MV-4-11 (cell line): ENCODE measurements around the gene TIMP2.
"Not testable (repeated sequence)": the region's sequence is repeated elsewhere in the genome, so short reads cannot be mapped to it uniquely, and the experiment has no call there.

Experiments
- DNase-seq: peaks from one replicate; lab custom pipeline; 2025; lab: John Stamatoyannopoulos, UW

Gene TIMP2

DNA sequence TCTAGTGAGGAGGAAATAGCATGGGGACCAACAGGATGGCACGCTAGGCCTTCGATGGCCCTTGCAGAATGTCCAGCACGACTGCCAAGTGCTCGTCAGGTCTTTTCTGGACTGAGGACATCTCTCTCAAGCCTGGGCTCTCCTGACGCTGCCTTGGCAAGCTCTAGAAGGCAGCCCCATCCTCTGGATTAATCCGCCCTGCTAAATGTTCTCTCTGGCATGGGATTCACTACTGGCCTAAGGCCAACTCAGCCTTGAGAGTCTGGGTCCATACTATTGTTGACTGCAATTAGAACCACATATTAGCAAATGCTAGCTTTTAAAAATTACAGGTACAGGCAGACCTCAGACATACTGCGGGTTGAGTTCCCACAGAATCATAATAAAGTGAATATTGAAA, 19.6 kb downstream of the TIMP2 start:
- no peak for DNase-seq

DNA sequence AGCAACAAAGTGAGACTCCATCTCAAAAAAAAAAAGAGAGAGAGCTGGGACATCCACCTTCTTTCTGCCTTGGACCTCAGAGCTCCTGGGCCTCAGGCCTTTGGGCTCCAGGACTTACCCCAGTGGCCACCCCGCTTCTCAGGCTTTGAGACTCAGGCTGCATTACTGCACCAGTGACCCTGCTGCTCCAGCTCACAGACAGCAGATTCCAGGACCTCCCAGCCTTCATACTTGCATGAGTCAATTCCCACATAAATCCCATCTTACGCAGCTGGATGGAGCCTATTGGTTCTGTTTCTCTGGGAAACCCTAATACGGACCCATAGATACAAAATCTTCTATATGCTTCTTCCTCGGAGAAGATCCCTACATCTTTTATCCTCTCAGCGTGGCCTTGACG, 20.1 kb downstream of the TIMP2 start:
- no peak for DNase-seq

DNA sequence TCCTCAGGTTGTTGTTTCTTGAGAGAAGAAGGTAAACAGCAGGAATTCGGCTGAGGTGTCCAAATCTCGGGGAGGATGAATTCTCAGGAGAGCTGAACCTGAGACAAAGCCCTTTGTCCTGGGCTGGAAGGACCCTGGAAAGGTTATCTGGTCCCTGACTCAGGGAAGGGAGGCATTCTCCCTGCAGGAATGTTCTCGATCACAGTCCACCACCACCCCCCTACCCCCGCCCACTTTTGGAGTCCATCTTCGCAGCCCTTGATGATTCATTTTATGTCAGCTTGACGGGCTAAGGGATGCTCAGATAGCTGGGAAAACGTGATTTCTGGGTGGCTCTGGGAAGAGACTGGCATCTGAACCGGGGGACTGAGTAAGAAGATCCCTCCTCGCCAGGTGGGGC, 20.8 kb downstream of the TIMP2 start:
- DNase-seq = no peak

DNA sequence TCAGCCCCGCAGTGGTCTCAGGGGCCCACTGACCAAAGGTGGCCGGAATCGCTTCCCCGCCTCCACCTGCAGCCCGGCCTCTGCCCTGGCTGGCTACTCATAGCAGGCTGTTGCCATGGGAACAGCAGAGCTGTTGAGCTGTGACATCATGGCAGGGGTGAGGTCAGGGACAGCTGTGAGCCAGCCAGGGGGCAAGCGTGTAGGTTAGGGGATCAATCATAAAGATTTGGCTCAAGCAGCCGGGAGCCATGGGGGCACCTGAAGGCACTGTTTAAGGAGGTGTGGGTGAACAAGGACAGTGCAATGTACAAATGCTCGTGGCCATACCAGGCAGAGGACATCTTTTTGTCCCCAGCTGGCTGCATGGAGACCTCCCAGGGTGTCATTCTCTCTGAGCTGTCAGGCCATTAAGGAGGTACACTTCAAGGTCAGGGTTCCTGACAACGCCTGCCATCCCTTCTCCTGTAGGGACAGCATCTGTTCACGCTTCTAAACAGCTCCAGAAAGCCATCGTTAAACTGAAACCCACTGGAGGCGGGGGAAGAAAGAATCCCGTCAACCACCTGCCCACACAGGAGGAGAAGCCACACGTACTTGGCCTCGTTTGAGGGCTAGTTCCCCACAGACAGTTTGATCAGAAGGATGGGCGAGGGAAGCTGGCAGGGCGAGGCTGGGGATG, 21.9 kb downstream of the TIMP2 start, which contains the start of gene CEP295NL:
CEP295NL (minus strand) TSS at position 101 of the 679 bp plus-strand sequence. CDS start 1,373 bp downstream, outside the sequence.
- peak; percentile 7 for DNase-seq

DNA sequence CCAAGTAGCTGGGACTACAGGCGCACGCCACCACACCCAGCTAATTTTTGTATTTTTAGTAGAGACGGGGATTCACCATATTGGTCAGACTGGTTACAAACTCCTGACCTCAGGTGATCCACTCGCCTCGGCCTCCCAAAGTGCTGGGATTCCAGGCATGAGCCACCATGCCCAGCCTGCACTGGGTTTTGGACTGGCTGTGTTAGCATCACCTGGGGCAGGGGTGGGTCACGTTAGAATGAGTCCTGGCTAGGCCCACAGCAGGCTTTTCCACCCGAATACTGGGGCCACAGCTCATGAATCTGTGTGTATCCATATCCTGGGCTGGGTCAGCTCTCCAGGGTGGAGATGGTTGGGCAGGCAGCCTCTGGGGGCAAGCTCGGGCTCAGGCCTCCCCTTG, 23.0 kb downstream of the TIMP2 start:
- DNase-seq = not testable (repeated sequence)

DNA sequence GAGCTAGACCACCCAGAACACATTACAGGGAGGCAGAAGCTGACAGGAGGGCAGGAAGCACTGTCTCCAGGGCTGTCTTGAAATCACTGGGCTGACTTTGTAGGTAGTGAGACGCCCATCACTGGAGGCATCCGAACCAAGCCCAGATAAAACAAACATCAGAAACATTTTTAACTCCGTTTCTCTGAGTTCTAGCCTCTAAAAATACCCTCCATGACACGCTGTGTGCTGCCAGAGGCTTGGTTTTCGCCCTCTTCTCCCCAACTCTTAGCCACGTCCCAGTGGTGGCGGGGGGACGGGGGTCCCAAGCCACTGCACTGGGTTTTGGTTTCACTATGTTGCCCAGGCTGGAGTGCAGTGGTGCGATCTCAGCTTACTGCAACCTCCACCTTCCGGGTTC, 23.4 kb downstream of the TIMP2 start:
- no peak for DNase-seq

DNA sequence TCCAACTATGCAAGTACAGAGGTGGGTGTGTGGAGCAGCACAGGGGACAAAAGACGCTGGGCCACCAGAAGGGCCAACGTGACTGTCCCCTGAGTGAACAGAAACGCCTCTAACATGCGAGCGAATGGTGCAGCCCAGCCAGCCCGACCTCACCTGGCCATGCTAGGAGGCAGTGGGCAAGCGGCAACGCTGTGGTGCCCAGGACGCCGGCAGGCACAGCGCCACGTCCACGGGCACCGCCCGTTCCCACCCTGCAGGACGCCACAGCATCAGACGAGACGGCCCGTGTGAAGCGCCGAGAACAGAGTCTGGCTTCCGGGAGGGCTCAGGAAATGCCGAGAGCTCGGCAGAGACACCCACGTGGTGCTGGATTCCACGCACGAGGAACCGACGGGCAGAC, 24.4 kb downstream of the TIMP2 start:
- no peak for DNase-seq

DNA sequence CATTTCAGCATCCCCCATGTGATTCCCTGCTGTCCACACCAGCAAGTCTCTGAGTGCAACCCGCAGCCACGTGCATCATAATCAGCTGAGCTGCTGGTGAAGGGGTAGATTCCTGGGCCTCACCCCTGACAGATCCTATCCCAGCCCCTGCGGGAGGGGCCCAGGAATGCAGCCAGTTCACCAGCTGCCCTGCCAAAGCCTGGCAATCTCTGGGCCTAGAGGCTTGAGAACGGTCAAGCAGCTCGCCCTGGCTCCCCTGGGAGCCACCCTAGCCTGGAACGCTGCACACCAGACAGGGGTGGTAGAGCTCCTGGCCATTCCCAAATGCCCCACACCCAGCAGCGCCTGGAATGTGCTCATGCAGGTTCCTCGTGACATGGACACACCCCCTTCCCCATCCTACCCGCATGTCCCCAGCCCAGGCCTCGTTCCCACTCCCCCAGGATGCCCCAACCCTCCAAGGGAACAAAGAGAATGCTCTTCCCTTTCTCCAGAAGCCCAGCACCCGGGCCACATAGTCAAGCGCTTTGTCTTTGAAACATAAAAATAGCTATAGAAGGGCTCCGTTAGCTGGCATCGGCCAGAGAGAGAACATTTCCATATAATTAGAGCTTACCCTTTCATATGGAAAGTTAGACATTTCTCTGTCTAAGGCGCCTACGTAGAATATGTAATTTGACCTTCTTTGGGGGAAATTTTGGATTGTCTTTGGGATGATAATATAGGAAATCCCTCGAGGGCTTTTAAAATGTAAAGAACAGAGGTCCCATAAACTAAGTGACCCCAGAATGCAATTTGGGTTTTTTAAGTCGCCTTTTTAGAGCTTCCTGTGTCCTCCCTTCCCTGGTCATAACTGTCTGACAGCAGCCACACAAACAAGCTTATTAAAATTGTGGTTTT, 25.6 kb downstream of the TIMP2 start:
- DNase-seq = no peak

DNA sequence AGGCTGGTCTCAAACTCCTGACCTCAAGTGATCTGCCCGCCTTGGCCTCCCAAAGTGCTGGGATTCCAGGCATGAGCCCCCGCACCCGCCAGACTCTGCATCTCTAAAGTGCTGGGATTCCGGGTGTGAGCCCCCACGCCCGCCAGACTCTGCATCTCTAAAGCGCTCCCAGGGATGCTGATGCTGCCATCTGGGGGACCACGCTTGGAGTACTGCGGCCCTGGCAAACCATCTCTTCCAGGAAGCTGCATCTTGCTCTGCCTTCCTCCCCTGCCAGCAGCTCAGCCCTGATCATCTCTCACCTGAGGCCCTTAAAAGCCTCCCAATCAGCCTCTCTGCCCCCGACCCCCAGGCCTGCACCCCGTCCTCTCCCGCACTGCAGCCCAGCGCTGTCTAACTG, 26.2 kb downstream of the TIMP2 start:
- no peak for DNase-seq

DNA sequence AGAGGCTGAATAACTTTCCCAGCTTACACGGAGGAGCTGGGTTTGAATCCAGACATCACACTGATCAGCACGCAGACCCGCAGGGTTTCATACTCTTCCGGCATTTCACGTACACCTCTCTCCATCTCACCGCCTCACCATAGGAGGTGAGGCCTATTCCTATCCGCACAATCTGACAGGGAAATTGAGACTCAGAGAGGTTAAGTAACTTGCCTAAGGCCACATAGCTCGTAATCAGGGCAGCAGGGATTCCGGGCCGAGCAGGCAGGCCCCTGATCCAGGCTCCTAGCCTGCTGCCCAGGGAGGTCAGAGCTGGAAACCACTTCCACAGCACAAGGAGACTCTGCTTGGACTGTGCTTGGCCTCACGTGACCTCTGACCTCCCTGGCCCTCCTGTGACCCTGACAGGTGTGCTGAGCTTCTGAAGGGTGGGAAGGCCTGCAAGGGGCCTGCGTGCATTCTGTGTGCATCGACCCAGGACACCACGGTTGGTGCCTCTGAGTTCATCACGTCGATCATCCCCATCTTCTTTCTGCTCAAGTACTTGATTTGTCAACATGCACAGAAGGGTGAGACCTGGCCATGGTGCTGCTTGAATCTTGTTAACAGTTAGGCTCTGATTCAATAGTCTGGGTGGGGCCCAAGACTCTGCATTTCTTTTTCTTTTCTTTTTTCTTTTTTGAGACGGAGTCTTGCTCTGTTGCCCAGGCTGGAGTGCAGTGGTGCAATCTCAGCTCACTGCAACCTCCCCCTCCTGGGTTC, 26.9 kb downstream of the TIMP2 start:
- DNase-seq = no peak

DNA sequence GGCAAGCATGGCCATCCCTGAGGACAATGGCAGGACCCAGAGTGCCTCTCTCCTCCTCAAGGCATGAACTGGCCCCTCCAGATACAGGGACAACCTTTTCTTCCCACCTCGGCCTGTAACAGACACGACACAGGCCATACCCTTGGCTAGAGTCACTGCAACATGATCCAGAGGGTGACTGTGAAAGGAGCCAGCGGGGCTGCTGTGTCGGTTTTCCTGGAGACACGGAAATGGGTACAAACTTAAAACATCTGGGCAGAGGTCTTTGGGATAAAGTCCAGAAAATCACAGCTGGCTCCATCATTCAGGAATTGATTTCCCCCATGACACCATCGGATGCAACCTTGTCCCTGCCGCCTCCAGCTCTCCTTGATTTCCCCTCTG, 27.5 kb downstream of the TIMP2 start:
- DNase-seq = no peak

DNA sequence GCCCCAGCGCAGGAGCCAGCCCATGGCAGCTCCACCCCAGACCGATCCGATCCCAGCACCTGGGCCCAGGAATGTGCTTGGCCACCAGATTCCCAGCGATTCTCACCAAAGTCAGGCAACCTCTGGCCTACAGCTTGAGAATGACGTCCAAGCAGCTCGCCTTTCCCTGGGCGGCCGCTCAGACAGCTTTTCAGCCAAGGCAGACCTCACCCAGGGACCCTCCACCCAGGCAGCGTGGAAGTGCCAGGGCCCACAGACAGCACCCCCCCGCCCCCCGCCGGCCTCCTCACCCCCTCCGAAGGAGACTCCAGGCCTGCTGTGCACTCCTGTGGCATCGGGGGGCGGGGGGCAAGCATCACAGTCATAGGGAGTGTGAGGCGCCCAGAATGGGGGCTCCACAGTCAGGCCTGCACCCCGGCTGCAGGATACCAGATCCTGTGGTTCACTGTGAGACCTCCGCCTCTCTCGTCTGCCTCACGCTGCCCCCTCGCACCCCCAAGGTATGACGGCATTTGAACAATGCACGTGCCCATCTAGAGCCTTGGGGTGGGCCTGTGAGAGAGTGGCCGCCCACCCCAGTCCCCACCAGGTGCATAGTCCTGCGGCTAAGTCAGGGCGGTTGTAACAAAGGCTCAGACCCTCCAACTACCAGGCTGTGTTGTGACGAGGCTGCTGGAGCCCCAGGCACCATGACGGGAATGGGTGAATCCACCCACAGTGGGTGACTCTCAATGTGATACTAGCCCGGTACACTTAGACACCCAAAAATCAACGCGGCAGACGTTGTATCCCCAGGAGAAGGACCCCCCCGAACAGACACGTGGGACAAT, 28.1 kb downstream of the TIMP2 start:
- DNase-seq = no peak

DNA sequence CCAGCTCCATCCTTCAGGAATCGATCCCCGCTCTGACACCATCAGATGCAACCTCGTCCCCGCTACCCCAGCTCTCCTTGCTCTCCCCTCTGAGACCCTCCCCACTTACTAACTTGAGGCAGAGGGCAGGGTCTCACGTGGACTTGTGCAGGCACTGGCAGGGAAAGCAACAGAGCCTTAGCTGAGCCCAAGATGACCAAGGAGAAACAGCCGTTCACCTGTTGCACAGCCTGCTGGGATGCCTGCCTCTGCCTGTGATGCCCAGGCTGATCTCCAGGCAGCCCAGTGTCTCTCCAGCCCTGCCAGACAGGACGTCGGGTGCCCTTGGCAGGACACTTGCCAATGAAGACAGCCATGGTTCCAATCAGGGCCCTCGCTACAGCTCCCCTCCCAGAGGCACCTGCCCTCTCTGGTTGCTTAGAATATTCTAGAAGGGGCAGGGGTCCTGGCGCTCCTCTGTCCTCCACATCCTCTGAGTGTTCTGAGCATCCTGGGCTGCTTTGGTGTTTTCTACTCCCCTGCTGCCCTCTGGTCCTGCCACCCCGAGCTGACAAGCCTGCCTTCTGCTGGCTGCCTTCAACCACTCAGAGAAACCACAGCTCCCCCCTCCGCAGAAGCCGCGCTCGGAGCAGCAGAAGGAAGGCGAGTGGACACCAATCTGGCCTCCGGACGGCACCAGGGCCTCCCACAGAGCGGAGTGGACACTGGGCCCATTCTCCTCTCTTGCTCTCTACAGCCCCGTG, 28.9 kb downstream of the TIMP2 start:
- DNase-seq = no peak

DNA sequence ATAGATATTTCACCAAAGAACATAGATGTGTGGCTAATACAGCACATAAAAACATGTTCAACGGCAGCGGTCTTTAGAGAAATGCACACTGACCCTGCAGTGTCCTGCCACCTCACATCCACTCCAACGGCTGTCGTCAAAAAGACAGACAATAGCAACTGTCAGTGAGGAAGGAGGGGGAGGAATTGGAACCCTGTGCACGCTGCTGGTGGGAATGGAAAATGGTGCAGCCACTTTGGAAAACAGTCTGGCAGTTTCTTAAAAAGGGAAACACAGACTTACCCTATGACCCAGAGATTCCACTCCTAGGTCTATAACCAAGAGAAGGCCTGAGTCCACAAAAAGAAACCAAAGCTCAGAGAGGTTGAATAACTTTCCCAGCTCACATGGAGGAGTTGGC, 29.9 kb downstream of the TIMP2 start:
- no peak for DNase-seq

DNA sequence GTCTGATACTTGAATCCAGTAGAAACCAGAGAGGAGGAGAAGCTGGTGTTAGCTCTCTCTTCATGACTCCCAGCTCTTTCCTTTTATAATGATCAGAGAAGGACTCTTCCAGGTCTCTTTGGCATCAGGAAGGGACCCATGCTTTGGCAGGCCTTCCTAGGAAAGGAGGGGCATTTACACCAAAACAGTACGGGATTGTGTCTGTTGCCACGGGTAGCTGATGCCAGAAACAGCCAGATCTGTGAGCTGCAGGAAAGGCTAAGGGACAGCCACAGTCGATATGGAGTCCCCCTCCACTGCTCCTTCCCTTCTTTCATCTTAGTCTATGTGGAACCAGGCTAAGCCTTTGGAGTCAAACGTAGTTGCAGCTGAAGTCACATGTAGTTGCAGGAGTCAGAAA, 31.5 kb downstream of the TIMP2 start:
- DNase-seq = no peak

DNA sequence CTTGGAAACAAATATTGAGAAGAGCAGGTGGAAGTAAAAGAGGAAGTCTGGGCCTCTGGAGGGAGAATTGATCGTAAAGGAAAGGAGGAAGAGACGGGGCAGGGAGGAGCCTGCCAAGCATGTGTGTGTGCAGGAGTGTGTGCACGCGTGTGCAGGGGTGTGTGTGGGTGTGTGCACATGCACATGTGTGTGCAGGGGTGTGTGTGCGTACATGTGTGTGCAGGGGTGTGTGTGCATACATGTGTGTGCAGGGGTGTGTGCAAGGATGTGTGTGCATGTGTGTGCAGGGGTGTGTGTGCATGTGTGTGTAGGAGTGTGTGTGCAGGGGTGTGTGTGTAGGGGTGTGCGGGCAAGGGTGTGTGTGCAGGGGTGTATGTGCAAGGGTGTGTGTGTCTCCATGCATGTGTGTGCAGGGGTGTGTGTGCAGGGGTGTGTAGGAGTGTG, 32.2 kb downstream of the TIMP2 start:
- peak; percentile 69 for DNase-seq

DNA sequence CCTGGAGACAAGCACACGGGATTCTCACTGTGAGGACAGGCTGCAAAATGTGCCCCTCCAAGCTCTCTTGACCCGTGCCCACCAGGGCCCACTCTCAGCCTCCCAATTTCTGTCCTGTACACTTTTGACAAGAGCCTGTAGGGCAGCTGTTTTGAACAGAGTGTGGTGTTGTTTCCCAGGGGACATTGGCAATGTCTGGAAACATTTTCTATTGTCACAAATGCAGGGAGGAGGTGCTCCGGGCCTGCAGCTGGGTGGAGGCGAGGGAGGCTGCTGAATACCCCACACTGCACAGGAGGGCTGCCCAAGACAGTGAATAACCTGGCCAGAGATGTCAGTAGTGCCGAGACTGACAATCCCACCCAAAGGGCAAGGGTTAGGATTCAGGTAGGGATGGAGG, 32.7 kb downstream of the TIMP2 start:
- peak; percentile 40 for DNase-seq

DNA sequence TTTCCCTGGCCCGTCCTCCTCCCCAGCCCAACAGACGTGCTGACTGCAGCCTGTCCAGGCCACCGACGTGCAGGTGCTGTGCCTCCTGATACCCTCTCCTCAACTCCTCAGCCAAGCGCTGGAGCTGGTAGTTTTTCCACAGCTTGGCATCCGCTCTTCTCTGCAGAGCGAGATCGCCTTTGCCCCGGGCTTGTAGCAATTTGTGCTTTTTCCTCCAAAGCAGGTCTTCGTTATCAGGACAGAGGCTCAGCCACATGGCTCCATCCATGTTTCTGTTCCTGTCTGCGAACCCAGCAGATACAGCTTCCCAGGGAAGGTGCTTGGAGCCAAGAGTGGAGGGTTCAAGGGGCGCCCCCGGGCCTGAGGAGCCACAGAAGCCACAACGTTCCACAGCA, 33.1 kb downstream of the TIMP2 start:
- no peak for DNase-seq

DNA sequence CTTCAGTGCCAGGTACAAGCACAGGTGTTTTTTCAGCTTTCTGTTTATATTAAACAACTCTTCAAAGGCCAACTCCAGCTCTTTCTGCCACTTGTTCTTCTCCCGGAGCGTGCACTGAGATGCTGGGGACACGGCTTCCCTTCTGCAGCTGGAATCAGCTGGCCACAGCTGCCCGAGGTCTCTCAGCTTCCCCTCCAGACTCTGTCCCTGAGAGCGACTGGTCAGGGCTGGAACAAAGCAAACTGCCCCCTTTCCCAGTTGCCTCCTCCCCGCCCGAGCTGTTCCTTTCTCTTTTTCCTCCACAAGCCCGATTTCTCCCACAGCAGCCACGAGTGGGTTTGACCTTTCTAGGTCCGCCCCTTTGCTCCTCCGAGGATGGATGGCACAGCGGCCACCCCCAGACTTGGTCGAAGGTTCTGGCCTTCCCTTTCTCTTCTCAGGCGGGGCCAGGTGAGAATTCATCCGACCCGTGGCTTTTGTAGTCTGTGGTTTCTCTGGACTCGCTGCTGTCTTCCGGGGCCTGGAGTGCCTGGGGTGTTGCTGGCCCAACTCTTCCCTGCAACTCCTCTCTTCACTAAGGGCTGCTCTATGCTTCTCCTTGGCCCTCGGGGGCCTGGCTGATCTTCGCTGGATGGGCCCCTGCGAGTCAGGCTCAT, 33.7 kb downstream of the TIMP2 start:
- DNase-seq = no peak

DNA sequence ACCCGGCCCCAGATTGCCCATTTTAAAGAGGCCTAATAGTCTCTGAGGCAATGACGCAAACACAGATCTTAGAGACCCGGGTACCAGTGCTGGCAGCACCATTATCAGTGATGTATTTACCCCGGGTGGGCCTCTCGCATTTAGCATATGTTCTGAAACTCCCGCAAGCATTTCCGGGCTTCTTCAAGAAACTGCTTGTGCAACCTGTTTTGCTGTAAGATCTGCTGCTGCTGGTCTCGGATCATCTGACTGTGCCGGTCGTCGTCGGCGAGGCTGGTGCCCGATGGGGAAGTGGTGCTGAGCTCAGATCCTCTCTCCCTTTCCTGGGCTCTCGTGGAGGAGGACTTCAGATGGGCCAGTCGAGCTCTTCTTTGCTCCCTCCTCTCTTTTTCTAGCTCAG, 34.7 kb downstream of the TIMP2 start:
- DNase-seq = peak; percentile 98
